K562 (cell line): ENCODE data around the gene CALY. TPM values are rescaled to one million over a fixed set of nuclear protein-coding genes. Genes with fewer than 3 reads are reported as not detected.

Source experiments
- MITF ChIP-seq: IDR thresholded peaks from 2 replicates; pipeline ENCODE4 v1.6.1; 2014; ENCODE audit warnings: antibody characterized with exemption
- TBP ChIP-seq: optimal IDR thresholded peaks from 2 replicates; pipeline ENCODE3; 2011; ENCODE audit warnings: low read depth, low read length, improper control_type of control experiment
- ZBTB40 ChIP-seq, 2 experiments: fragments of 450-650 bp in 1 of 2; sonication (generic) in 1 of 2; formaldehyde crosslinking in 1 of 2; IDR thresholded peaks; 2 replicates each; pipeline versions ENCODE4 v1.7.1 to v1.9.0; 2016 to 2022; ENCODE audit warnings: inconsistent platforms in 1 of 2, mild to moderate bottlenecking in 1 of 2, missing genetic modification reagents in 1 of 2
- ZNF239 ChIP-seq: fragments of 250-450 bp; sonication (Bioruptor Pico); IDR thresholded peaks from 2 replicates; pipeline ENCODE4 v1.4.0; 2020; ENCODE audit warnings: mild to moderate bottlenecking
- polyA plus RNA-seq, 8 experiments: library from polyadenylated mRNA; depleted of rRNA in 4 of 8; stranded (reverse) in 5 of 8; unstranded in 3 of 8; fragments of >200 nt; fragmentation: Nextera tagmentation in 2 of 8; fragmentation: Illumina TruSeq in 1 of 8; extraction: Ambion mirVana in 2 of 8; extraction: Trizol in 1 of 8; gene quantifications; 2 replicates each; pipeline versions ENCODE4 v1.2.1 to v1.2.3, GENCODE V29; 2011 to 2014; ENCODE audit warnings: inconsistent platforms in 1 of 8, missing spikeins in 1 of 8
- total RNA-seq, 7 experiments: library from RNA; depleted of rRNA in 6 of 7; stranded (reverse); fragments of >200 nt in 6 of 7; fragmentation: Illumina TruSeq in 2 of 7; extraction: Trizol in 2 of 7; gene quantifications; 2 replicates each; pipeline versions ENCODE4 v1.2.1 to v1.2.3, GENCODE V29; 2011 to 2021; ENCODE audit warnings: low replicate concordance in 1 of 7
- TF ChIP-seq, protein P1 (sequence below): sonication (generic); formaldehyde crosslinking; IDR thresholded peaks from 2 replicates; pipeline ENCODE4 v1.8.1; 2023; ENCODE audit warnings: mild to moderate bottlenecking, missing genetic modification reagents
- TF ChIP-seq, protein P2 (sequence below): fragments of 450-650 bp; IDR thresholded peaks from 2 replicates; pipeline ENCODE4 v1.6.1; 2016; ENCODE audit warnings: antibody characterized with exemption
- TF ChIP-seq, protein P3 (sequence below): sonication (generic); formaldehyde crosslinking; IDR thresholded peaks from 2 replicates; pipeline ENCODE4 v1.8.1; 2022; ENCODE audit warnings: missing genetic modification reagents

CALY gene
- total and polyA plus RNA-seq, 9 of the 15 experiments (the other 6 are each of a cell fraction or from before 2014, with no cell fraction given): not detected

DNA sequence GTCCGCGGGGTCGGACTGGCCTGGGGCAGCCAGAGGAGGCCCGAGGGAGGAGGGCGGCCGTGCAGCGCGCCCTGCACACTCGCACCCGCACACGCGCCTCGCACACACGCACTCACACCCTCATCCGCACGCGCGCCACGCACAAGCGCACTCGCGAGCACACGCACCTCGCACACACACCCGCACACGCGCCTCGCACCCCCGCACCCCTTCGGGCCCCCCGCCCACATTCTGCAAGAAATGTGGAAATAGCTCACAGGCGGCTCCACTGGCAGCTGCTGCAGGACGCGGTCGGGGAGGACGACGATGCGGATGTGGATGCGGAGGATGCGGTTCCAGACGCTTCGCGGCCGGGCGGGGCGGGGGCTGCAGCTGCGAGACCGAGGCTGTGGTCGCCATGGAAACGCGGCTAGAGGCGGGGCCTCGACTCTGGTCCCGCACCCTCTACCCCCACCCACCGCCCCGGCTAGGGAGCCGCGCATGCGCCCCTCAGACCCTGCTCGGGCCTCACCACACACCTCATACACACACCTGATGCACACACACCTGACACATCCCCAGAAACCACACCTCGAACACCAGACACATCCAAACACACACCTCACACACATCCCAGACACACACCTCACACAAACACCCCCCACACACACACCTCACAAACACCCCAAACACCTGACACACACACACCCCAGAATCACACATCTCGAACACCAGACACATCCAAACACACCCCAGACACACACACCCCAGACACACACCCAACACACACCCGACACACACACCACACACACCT, at the start of gene CALY (continued):
- TF ChIP-seq ZBTB40 (IDR thresholded peaks at IDR 0.05): no peak
- no peak for TF ChIP-seq ZBTB40 (CRISPR knock-in tag; IDR thresholded peaks at IDR 0.05)
- TF ChIP-seq, protein P1, sequence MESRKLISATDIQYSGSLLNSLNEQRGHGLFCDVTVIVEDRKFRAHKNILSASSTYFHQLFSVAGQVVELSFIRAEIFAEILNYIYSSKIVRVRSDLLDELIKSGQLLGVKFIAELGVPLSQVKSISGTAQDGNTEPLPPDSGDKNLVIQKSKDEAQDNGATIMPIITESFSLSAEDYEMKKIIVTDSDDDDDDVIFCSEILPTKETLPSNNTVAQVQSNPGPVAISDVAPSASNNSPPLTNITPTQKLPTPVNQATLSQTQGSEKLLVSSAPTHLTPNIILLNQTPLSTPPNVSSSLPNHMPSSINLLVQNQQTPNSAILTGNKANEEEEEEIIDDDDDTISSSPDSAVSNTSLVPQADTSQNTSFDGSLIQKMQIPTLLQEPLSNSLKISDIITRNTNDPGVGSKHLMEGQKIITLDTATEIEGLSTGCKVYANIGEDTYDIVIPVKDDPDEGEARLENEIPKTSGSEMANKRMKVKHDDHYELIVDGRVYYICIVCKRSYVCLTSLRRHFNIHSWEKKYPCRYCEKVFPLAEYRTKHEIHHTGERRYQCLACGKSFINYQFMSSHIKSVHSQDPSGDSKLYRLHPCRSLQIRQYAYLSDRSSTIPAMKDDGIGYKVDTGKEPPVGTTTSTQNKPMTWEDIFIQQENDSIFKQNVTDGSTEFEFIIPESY (CRISPR knock-in tag): no peak
- no peak for TF ChIP-seq ZNF239 (CRISPR knock-in tag)
- TF ChIP-seq, protein P2, sequence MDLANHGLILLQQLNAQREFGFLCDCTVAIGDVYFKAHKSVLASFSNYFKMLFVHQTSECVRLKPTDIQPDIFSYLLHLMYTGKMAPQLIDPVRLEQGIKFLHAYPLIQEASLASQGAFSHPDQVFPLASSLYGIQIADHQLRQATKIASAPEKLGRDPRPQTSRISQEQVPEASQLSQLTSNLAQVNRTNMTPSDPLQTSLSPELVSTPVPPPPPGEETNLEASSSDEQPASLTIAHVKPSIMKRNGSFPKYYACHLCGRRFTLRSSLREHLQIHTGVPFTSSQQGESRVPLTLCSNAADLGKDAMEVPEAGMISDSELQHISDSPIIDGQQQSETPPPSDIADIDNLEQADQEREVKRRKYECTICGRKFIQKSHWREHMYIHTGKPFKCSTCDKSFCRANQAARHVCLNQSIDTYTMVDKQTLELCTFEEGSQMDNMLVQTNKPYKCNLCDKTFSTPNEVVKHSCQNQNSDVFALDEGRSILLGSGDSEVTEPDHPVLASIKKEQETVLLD: peak; percentile 57; the same call in 1 of the 2 replicates
- TF ChIP-seq, protein P3, sequence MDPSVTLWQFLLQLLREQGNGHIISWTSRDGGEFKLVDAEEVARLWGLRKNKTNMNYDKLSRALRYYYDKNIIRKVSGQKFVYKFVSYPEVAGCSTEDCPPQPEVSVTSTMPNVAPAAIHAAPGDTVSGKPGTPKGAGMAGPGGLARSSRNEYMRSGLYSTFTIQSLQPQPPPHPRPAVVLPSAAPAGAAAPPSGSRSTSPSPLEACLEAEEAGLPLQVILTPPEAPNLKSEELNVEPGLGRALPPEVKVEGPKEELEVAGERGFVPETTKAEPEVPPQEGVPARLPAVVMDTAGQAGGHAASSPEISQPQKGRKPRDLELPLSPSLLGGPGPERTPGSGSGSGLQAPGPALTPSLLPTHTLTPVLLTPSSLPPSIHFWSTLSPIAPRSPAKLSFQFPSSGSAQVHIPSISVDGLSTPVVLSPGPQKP (CRISPR knock-in tag): no peak
- TF ChIP-seq TBP: no peak
- TF ChIP-seq MITF: no peak
